HepG2 (cell line): ENCODE data around the gene HS3ST3B1. TPM values are rescaled to one million over a fixed set of nuclear protein-coding genes. Genes with fewer than 3 reads are reported as not detected.

Experiments
- ARID4A ChIP-seq: sonication (generic); formaldehyde crosslinking; IDR thresholded peaks from 2 replicates; pipeline ENCODE4 v1.5.0; 2020; ENCODE audit warnings: mild to moderate bottlenecking, missing genetic modification reagents, borderline replicate concordance
- ASH2L ChIP-seq: fragments of 300-600, 200-600 bp; sonication (generic); IDR thresholded peaks from 2 replicates; pipeline ENCODE4 v1.7.0; 2017; ENCODE audit warnings: low read depth, mild to moderate bottlenecking, moderate library complexity, mixed read lengths, low read length; ENCODE audit not compliant: insufficient read length
- HOXA5 ChIP-seq: sonication (generic); formaldehyde crosslinking; IDR thresholded peaks from 2 replicates; pipeline ENCODE4 v1.4.0; 2020; ENCODE audit warnings: missing genetic modification reagents
- MIXL1 ChIP-seq: IDR thresholded peaks from 2 replicates; pipeline ENCODE4 v1.6.1; 2016
- MYPOP ChIP-seq: sonication (generic); formaldehyde crosslinking; IDR thresholded peaks from 2 replicates; pipeline ENCODE4 v1.8.1; 2023; ENCODE audit warnings: mild to moderate bottlenecking, moderate library complexity, missing genetic modification reagents
- NR2F6 ChIP-seq, 2 experiments: IDR thresholded peaks; 2 replicates each; pipeline ENCODE4 v1.6.1; 2016; ENCODE audit warnings: antibody characterized with exemption in 1 of 2, mild to moderate bottlenecking in 1 of 2
- RERE ChIP-seq: IDR thresholded peaks from 2 replicates; pipeline ENCODE4 v1.6.1; 2016; ENCODE audit warnings: low read depth, missing genetic modification reagents, missing compliant biosample characterization
- TGIF2 ChIP-seq: IDR thresholded peaks from 2 replicates; pipeline ENCODE4 v1.6.1; 2016; ENCODE audit warnings: control low read depth, missing compliant biosample characterization
- THRA ChIP-seq: sonication (generic); formaldehyde crosslinking; IDR thresholded peaks from 2 replicates; pipeline ENCODE4 v1.4.0; 2020; ENCODE audit warnings: missing genetic modification reagents, borderline replicate concordance
- ZNF264 ChIP-seq: sonication (generic); formaldehyde crosslinking; IDR thresholded peaks from 2 replicates; pipeline ENCODE4 v1.4.0; 2020; ENCODE audit warnings: missing genetic modification reagents
- ZNF503 ChIP-seq: sonication (generic); formaldehyde crosslinking; IDR thresholded peaks from 2 replicates; pipeline ENCODE4 v1.4.0; 2020; ENCODE audit warnings: missing genetic modification reagents
- ZNF569 ChIP-seq: sonication (generic); formaldehyde crosslinking; IDR thresholded peaks from 2 replicates; pipeline ENCODE4 v1.5.0; 2020; ENCODE audit warnings: mild to moderate bottlenecking, missing genetic modification reagents, moderate library complexity, borderline replicate concordance
- polyA plus RNA-seq, 8 experiments: library from polyadenylated mRNA; depleted of rRNA in 3 of 8; stranded (reverse) in 7 of 8; unstranded in 1 of 8; fragments of >200 nt; fragmentation: Illumina TruSeq in 4 of 8; extraction: Trizol in 4 of 8; gene quantifications; 2 replicates each; pipeline versions ENCODE4 v1.2.1 to v1.2.3, GENCODE V29; 2011 to 2016; ENCODE audit warnings: low read depth in 4 of 8, missing spikeins in 1 of 8, mixed read lengths in 1 of 8; ENCODE audit not compliant: insufficient read depth in 1 of 8
- total RNA-seq, 5 experiments: library from RNA; depleted of rRNA; stranded (reverse); fragments of >200 nt; fragmentation: Illumina TruSeq; extraction: Trizol; gene quantifications; 2 replicates each; pipeline ENCODE4 v1.2.3, GENCODE V29; 2016; ENCODE audit warnings: low read depth in 1 of 5

The HS3ST3B1 gene
- total and polyA plus RNA-seq, 2 of the 13 experiments (the other 11 are each of a cell fraction or from before 2014, with no cell fraction given): 15.7 to 39.5 TPM

GRCh38 chr17:14316126-14316832 lies 15.4 kb downstream of the HS3ST3B1 start (continued):
- TF ChIP-seq ZNF503 (CRISPR knock-in tag): no peak
- TF ChIP-seq RERE (CRISPR knock-in tag): no peak
- TF ChIP-seq HOXA5 (CRISPR knock-in tag): peak; percentile 34; the same call in 1 of the 2 replicates
- TF ChIP-seq MIXL1 (CRISPR knock-in tag): 0 out of 2 replicates have a peak, but pooled peaks have one; percentile 60
- TF ChIP-seq ZNF264 (CRISPR knock-in tag): peak; percentile 66; the same call in 1 of the 2 replicates
- peak; percentile 64 for TF ChIP-seq ASH2L
- peak; percentile 17; the same call in 1 of the 2 replicates for TF ChIP-seq THRA
- no peak for TF ChIP-seq ZNF569
- TF ChIP-seq TGIF2: peak; percentile 71; the same call in 1 of the 2 replicates
- no peak for TF ChIP-seq NR2F6 (IDR thresholded peaks at IDR 0.05)
- TF ChIP-seq NR2F6 (CRISPR knock-in tag; IDR thresholded peaks at IDR 0.05): peak; percentile 65
- peak; percentile 35; the same call in 1 of the 2 replicates for TF ChIP-seq ARID4A (CRISPR knock-in tag)
- TF ChIP-seq MYPOP (CRISPR knock-in tag): peak; percentile 52; the same call in 1 of the 2 replicates
